Mesodermal cell (in vitro differentiated cells): ENCODE results near the gene WWP2.
A peak's percentile ranks its signal among the peaks of the same experiment; 100 is the strongest.
"Not testable (repeated sequence)": the region's sequence is repeated elsewhere in the genome, so short reads cannot be mapped to it uniquely, and the experiment has no call there.

Experiments
- H3K27ac ChIP-seq: 2 replicates; pipeline ENCODE4 v1.7.0; 2013; ENCODE audit warnings: mild to moderate bottlenecking, low read depth, low read length, moderate library complexity; ENCODE audit not compliant: severe bottlenecking
- H3K36me3 ChIP-seq: 2 replicates; pipeline ENCODE4 v1.7.1; 2013; ENCODE audit warnings: mild to moderate bottlenecking, low read length, moderate library complexity; ENCODE audit not compliant: control insufficient read depth, insufficient read depth
- H3K4me1 ChIP-seq: one replicate; pipeline ENCODE4 v1.7.1; 2013; ENCODE audit warnings: mild to moderate bottlenecking, low read length; ENCODE audit not compliant: insufficient read depth, control insufficient read depth, poor library complexity, severe bottlenecking
- H3K4me3 ChIP-seq: 2 replicates; pipeline ENCODE4 v1.7.0; 2013; ENCODE audit warnings: low read length, control low read depth, mild to moderate bottlenecking; ENCODE audit not compliant: insufficient read depth, poor library complexity, severe bottlenecking; ENCODE audit errors: extremely low read depth
- H3K9me3 ChIP-seq: 2 replicates; pipeline ENCODE4 v1.7.1; 2013; ENCODE audit warnings: mild to moderate bottlenecking, low read length, moderate library complexity; ENCODE audit not compliant: control insufficient read depth
- WGBS, 2 experiments: methylation state at CpG; one replicate each; pipeline ENCODE4 v1.1.5; 2013; ENCODE audit warnings: missing lambda C conversion rate in 2 of 2; ENCODE audit not compliant: insufficient coverage in 2 of 2; 5-methylcytosine and 5-hydroxymethylcytosine counted together

The WWP2 gene

GRCh38 chr16:69845181-69845580 lies 83.0 kb downstream of the WWP2 start:
- H3K27ac ChIP-seq: peak overlapping the region; percentile 16
- WGBS, 2 experiments: 100% methylated on average over 1 of the region's 6 CpGs
- H3K9me3 ChIP-seq: no peaks in the 10 kb centered on the region
- peaks cover 11% of the 10 kb centered on the region for H3K36me3 ChIP-seq
- H3K4me1 ChIP-seq: peaks cover 28% of the 10 kb centered on the region
- no peak overlapping the region for H3K4me3 ChIP-seq

DNA sequence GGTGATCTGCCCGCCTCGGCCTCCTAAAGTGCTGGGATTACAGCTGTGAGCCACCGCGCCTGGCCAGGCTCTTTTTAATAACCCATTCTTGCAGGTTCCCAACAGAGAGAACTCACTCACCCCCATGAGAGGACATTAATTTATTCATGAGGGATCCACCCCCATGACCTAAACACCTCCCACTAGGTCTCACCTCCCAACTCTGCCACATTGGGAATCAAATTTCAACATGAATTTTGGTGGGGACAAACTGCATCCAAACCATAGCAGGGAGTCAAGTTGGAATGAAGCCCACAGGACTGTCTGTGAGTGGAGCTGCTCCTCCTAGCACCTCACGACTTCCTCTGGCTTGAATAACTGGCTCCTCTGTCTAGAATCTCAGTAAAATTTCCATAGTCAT lies 85.5 kb downstream of the WWP2 start:
- 97 to 98% methylated on average over 5 of the region's 5 CpGs for whole genome bisulfite sequencing, 2 experiments
- no peak overlapping the region for H3K4me3 ChIP-seq

GRCh38 chr16:69848637-69849545 lies 86.8 kb downstream of the WWP2 start:
- Histone ChIP-seq H3K4me3 (no peak overlapping the region), H3K4me1 (peaks cover 35% of the 10 kb centered on the region), H3K36me3 (peaks cover 3% of the 10 kb centered on the region), H3K27ac (peak overlapping the region; percentile 75), H3K9me3 (no peaks in the 10 kb centered on the region)
- 71 to 77% methylated on average over 7 to 8 of the region's 8 CpGs for WGBS, 2 experiments

More for the DNA sequence above, 85.5 kb downstream of the WWP2 start:
- H3K9me3 ChIP-seq: no peaks in the 10 kb centered on the region
- H3K4me1 ChIP-seq: peaks cover 28% of the 10 kb centered on the region
- no peak overlapping the region for H3K27ac ChIP-seq
- H3K36me3 ChIP-seq: peaks cover 3% of the 10 kb centered on the region

- H3K4me1 ChIP-seq: peaks cover 19% of the 10 kb centered on the region
- no peak overlapping the region for H3K4me3 ChIP-seq
- H3K9me3 ChIP-seq: no peaks in the 10 kb centered on the region
- H3K27ac ChIP-seq: no peak overlapping the region
- 94 to 100% methylated on average over 3 to 4 of the region's 13 CpGs for WGBS, 2 experiments
- H3K36me3 ChIP-seq: no peaks in the 10 kb centered on the region
Observed at GRCh38 chr16:69851491-69852240, 89.5 kb downstream of the WWP2 start.

DNA sequence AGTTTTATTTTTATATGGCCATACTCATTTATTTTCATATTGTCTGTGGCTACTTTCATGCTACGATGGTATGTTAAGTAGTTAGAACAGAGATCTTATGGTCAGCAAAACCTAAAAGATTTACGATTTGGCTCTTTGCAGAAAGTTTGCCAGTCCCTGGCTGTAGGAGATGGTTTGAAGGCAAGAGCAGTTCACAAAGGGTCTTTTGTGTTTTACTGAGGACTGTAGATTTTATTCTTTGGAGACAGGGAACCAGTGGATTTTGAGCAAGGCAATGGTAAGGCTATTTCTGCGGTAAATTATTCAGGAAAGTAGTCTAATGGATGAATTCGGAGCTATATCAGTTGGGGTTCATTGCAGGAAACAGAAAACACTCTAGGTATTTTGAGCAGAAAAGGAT lies 90.7 kb downstream of the WWP2 start:
- Histone ChIP-seq H3K4me3 (no peak overlapping the region), H3K9me3 (no peaks in the 10 kb centered on the region), H3K27ac (peak overlapping the region; percentile 7), H3K36me3 (no peaks in the 10 kb centered on the region), H3K4me1 (peaks cover 18% of the 10 kb centered on the region)
- WGBS, 2 experiments: 66 to 74% methylated on average over 4 of the region's 4 CpGs

GRCh38 chr16:69853481-69853880 lies 91.3 kb downstream of the WWP2 start:
- 76 to 85% methylated on average over 3 to 4 of the region's 6 CpGs for WGBS, 2 experiments
- Histone ChIP-seq H3K36me3 (no peaks in the 10 kb centered on the region), H3K27ac (peak overlapping the region; percentile 7), H3K4me3 (no peak overlapping the region), H3K4me1 (peaks cover 15% of the 10 kb centered on the region), H3K9me3 (no peaks in the 10 kb centered on the region)

- peaks cover 13% of the 10 kb centered on the region for H3K4me1 ChIP-seq
- 100% methylated on average over 2 of the region's 5 CpGs; no CpG with 5 or more reads in 1 of the 2 experiments for WGBS, 2 experiments
Observed at GRCh38 chr16:69854776-69855175, 92.6 kb downstream of the WWP2 start.

DNA sequence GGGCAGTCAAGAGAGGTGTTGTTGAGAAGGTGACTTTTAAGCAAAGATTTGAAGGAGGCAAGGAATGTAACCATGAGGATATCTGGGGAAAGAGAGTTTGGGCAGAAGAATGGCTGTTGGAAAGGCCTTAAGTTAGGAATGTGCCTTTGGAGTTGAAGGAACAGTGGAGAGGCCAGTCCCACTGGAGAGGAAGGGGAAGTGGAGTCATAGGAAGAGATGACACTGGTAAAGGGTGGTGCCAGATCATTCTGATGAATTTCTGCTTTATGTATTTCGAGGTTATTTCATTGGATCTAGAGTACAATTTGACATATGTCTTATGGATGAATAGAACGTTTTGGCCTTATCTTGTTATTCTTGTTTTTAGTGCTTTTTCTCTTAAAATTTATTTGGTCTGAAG lies 93.5 kb downstream of the WWP2 start:
- WGBS, 2 experiments: 82 to 88% methylated on average over 1 to 2 of the region's 2 CpGs
- Histone ChIP-seq H3K27ac (no peak overlapping the region), H3K9me3 (no peaks in the 10 kb centered on the region), H3K36me3 (no peaks in the 10 kb centered on the region), H3K4me3 (no peak overlapping the region), H3K4me1 (peaks cover 13% of the 10 kb centered on the region)

More at GRCh38 chr16:69854776-69855175, 92.6 kb downstream of the WWP2 start:
- H3K4me3 ChIP-seq, H3K27ac ChIP-seq, H3K9me3 ChIP-seq, H3K36me3 ChIP-seq: not testable (repeated sequence)

DNA sequence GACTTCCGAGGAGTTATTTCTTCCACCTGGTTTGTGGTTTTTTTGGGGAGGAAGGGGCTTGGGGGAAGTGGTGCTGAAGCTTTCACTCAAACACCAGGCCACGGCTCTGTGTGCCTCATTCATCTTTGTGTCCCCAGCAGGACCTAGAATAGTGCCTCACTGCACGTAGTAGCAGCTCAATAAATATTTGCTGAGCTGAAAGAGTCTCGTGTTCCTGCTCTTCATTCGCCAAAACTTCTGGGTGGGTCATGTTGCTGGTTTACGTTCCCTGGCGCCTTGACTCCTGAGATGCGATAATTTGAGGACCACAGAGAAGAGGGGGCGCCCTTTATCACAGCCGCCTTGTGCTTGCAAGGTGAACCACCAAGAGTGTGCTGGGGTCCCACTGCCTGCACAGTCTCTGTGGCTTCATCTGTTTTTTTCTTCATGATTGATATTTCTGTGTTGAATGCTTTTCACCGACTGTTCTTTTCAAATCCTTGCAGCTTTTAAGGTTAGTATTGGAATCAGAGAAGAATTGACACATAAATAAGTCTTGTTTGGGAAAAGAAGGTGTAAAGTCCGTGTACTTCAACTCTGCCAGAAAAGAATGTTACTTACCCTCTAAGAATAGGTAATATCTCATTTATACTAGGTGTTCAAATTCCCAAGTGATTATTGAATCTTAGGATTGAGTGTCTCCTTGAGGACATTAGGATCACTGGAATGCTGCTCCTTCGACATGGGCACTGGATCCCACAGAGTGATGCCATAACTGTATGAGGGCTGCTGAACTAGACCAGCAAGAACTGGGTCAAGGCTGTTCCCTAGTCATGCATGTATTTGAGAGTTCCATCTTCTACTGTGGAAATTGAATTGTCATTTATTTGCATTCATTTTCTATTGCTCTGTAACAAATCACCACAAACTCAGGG lies 96.3 kb downstream of the WWP2 start:
- Histone ChIP-seq H3K36me3 (no peaks in the 10 kb centered on the region), H3K9me3 (no peaks in the 10 kb centered on the region), H3K4me1 (peaks cover 7% of the 10 kb centered on the region), H3K27ac (no peak overlapping the region), H3K4me3 (no peak overlapping the region)
- WGBS, 2 experiments: 99% methylated on average over 10 of the region's 13 CpGs
